Activated naive CD8-positive, alpha-beta T cell treated with anti-CD3 and anti-CD28 coated beads, Interleukin-2, amount 50 U/mL, for 24 hours (primary cell): ENCODE data around the gene OR51Q1.

Experiments
- ATAC-seq: fragments of 150-1000 bp; cut with Tn5 transposase; one replicate; pipeline ENCODE4 v1.10.0; 2021
- DNase-seq: peaks from one replicate; pipeline ENCODE4 v3.0.0; 2021
- H3K27ac Mint-ChIP-seq: one replicate; pipeline ENCODE4 v1.8.0; 2021; ENCODE audit warnings: mild to moderate bottlenecking, mixed read lengths
- H3K27me3 Mint-ChIP-seq: one replicate; pipeline ENCODE4 v1.8.0; 2021; ENCODE audit warnings: mixed read lengths
- H3K36me3 Mint-ChIP-seq: one replicate; pipeline ENCODE4 v1.8.0; 2021; ENCODE audit warnings: low read depth, mixed read lengths
- H3K4me1 Mint-ChIP-seq: one replicate; pipeline ENCODE4 v1.8.0; 2021; ENCODE audit warnings: mixed read lengths
- H3K4me3 Mint-ChIP-seq: one replicate; pipeline ENCODE4 v1.8.0; 2021; ENCODE audit warnings: mild to moderate bottlenecking, moderate library complexity, mixed read lengths
- H3K9me3 Mint-ChIP-seq: one replicate; pipeline ENCODE4 v1.8.0; 2021; ENCODE audit warnings: mixed read lengths

OR51Q1 gene

DNA sequence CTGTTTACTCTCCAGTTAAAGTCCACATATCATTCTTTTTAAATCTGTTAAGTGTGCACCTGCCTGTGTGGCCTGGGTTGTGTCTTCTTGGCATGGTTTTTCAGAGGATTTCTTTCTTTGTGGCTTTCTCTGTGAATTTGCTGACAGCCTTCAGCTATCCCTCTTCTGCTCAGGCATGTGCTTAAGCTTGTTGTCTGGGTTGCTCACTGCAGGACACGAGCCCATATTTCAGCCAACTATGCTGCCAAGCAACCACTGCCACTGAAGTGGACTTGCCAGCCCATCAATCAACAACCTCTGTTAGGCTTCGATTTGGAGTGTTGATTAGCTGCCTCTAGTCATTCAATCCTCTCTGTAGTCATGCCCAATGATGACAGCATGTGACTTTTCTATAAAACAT is 45.6 kb downstream of the OR51Q1 start:
- ATAC-seq (no peak), DNase-seq (no peak)
- no peaks in the 10 kb centered on the region for H3K4me1 Mint-ChIP-seq
- H3K27ac Mint-ChIP-seq = no peak overlapping the region
- H3K4me3 Mint-ChIP-seq = no peak overlapping the region
- H3K36me3 Mint-ChIP-seq = no peaks in the 10 kb centered on the region
- no peaks in the 10 kb centered on the region for H3K9me3 Mint-ChIP-seq
- H3K27me3 Mint-ChIP-seq = peaks cover 4% of the 10 kb centered on the region
